Measurements from ENCODE around the gene MMP21. TPM values are rescaled to one million over a fixed set of nuclear protein-coding genes. Genes with fewer than 3 reads are reported as not detected.

MMP21 gene
- total and polyA plus RNA-seq, 2 of the 13 experiments (the other 11 are each of a cell fraction or from before 2014, with no cell fraction given) = not detected

DNA sequence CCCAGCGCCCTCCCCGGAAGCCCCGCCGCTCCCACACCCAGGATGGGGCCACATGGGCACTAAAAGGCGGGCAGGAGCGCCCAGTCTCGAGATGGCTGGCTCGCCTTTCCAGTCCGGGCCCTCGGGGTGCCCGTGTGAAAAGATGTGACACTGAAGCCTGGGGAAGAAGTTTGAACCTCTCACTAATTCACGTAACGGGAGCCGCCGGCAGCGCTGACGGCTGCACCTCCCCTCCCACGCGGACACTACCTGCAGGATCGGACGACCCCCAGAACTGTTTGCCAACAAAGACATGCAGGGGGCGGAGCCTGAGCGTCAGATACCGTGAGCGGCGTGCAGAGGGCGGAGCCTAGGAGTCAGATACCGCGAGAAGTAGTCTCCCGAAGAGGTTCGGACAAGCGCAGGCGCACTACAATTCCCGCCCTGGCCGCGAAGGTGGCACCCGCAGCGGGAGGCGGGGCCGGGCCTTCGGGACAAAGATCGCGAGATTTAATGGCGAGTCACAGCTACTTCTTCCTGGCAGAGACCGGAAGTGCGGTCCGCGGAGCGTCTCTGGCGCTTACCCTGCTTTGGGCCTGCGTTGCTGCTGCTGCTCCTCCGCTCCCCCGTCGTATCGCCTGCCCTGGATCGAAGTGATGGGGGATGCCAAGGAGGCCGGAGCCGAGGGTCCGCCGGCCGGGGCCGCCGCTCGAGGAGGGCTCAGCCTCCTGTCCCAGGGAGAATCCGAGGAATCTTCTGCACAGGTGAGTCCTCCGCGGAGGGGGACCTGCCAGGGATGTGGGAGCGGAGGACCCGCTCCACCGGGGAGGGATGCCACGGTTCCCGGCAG is 56.2 kb downstream of the MMP21 start, which contains the start of gene EDRF1 (continued):
- TF ChIP-seq ZNF407 (CRISPR knock-in tag; IDR thresholded peaks at IDR 0.05; ENCODE audit: not compliant biosample characterization) (peak; percentile 84), ELF4 (CRISPR knock-in tag; IDR thresholded peaks at IDR 0.05; ENCODE audit: borderline replicate concordance) (peak; percentile 77; the same call in 1 of the 2 replicates), ARID2 (CRISPR knock-in tag; IDR thresholded peaks at IDR 0.05; ENCODE audit: borderline replicate concordance) (peak; percentile 95), DMAP1 (CRISPR knock-in tag; IDR thresholded peaks at IDR 0.05) (peak; percentile 52; the same call in 1 of the 2 replicates), DZIP1 (CRISPR knock-in tag; IDR thresholded peaks at IDR 0.05) (no peak), SPEN (CRISPR knock-in tag; IDR thresholded peaks at IDR 0.05; ENCODE audit: low read depth) (peak; percentile 82), PHF5A (CRISPR knock-in tag; IDR thresholded peaks at IDR 0.05; ENCODE audit: low read depth, unreplicated experiment) (peak; percentile 19), FOXK2 (IDR thresholded peaks at IDR 0.05) (no peak), MTF2 (CRISPR knock-in tag; IDR thresholded peaks at IDR 0.05; ENCODE audit: borderline replicate concordance) (no peak), IRF2 (CRISPR knock-in tag; IDR thresholded peaks at IDR 0.05) (peak; percentile 19), ZNF543 (CRISPR knock-in tag; IDR thresholded peaks at IDR 0.05) (peak; percentile 79), ZNF513 (CRISPR knock-in tag; conservative IDR thresholded peaks at IDR 0.05) (no peak), ZNF331 (CRISPR knock-in tag; IDR thresholded peaks at IDR 0.05) (no peak)
- TF ChIP-seq, protein P1, sequence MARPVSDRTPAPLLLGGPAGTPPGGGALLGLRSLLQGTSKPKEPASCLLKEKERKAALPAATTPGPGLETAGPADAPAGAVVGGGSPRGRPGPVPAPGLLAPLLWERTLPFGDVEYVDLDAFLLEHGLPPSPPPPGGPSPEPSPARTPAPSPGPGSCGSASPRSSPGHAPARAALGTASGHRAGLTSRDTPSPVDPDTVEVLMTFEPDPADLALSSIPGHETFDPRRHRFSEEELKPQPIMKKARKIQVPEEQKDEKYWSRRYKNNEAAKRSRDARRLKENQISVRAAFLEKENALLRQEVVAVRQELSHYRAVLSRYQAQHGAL (CRISPR knock-in tag; IDR thresholded peaks at IDR 0.05; ENCODE audit: not compliant biosample characterization) = no peak
